ENCODE data around the gene CDH26. TPM values are rescaled to one million over a fixed set of nuclear protein-coding genes. Genes with fewer than 3 reads are reported as not detected.

The CDH26 gene
- total and polyA plus RNA-seq, 2 donors (not counting 3 experiments of a cell fraction or from before 2014, with no cell fraction given): 0.01 TPM; not detected in 1

DNA sequence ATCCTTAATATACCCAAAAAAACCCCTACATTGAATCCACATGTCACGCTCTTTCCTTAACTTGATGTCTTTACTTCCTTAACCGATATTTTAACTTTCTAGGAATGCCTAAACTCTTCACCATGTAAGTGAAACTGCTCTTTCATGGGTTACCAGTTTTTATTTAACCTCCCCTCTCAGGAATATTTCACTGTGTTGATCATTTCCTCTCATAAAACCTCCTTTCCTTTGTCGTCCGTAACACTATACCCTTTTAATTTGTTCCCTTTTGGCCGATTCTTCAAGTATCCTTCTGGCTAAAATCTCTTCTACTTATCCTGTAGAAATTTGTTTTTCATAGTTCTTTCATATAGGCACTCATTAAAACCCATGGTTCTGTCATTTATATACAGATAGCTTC is 49.4 kb upstream of the CDH26 start:
- no TSS peak for BruUV-seq (replicated peaks)
- no peak for TF ChIP-seq JUN (IDR thresholded peaks at IDR 0.05; ENCODE audit: borderline replicate concordance, insufficient read depth, insufficient read length, low read depth)
- TF ChIP-seq, protein P1, sequence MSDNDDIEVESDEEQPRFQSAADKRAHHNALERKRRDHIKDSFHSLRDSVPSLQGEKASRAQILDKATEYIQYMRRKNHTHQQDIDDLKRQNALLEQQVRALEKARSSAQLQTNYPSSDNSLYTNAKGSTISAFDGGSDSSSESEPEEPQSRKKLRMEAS (IDR thresholded peaks at IDR 0.05; ENCODE audit: insufficient read depth, insufficient read length): no peak
- H3K27me3 ChIP-seq (ENCODE audit: control insufficient read depth in 2 of 2, insufficient read depth in 2 of 2, low read length in 2 of 2): peaks cover 0 to 2% of the 10 kb centered on the region in 2 experiments
- H3K4me3 ChIP-seq (replicated peaks in 1 of 3; ENCODE audit: insufficient read depth in 1 of 3, low read depth in 1 of 3, low read length in 3 of 3): no peak overlapping the region
- H4K20me1 ChIP-seq (replicated peaks; ENCODE audit: control insufficient read depth, extremely low read depth, insufficient read depth, low read length): no peaks in the 10 kb centered on the region
- intact Hi-C loops (cut with micrococcal nuclease): no loop called here
- H3K4me1 ChIP-seq (ENCODE audit: control insufficient read depth, extremely low read depth, insufficient read depth, low read length): no peaks in the 10 kb centered on the region
- no peaks in the 10 kb centered on the region for H3K9me1 ChIP-seq (replicated peaks; ENCODE audit: control insufficient read depth, extremely low read depth, insufficient read depth, low read length)
- dilution Hi-C loops (cut with MboI; ENCODE audit: extremely low pct_ligation_motif_present, low sequenced_read_pairs): no loop called here
- no peaks in the 10 kb centered on the region for H3K36me3 ChIP-seq (ENCODE audit: control insufficient read depth in 2 of 2, extremely low read depth in 1 of 2, insufficient read depth in 2 of 2, low read length in 2 of 2)
- CTCF ChIA-PET: no interaction called here
- no peak overlapping the region for H3K9ac ChIP-seq (replicated peaks; ENCODE audit: extremely low read depth, insufficient read depth, low read length)
- no peaks in the 10 kb centered on the region for H3K79me2 ChIP-seq (ENCODE audit: control insufficient read depth, insufficient read depth, low read length)
- no peaks in the 10 kb centered on the region for H3K9me3 ChIP-seq (replicated peaks; ENCODE audit: control insufficient read depth, insufficient read depth, low read length)
- H3K4me2 ChIP-seq (ENCODE audit: insufficient read depth, low read length): no peak overlapping the region
- POLR2A ChIA-PET: no interaction called here
- H3K27ac ChIP-seq (ENCODE audit: insufficient read depth, low read depth, low read length): no peak overlapping the region
- H2AFZ ChIP-seq (ENCODE audit: low read depth, low read length): no peak overlapping the region
- DNase-seq (ENCODE audit: low read depth, low spot score): no peak
- FAIRE-seq: no peak

DNA sequence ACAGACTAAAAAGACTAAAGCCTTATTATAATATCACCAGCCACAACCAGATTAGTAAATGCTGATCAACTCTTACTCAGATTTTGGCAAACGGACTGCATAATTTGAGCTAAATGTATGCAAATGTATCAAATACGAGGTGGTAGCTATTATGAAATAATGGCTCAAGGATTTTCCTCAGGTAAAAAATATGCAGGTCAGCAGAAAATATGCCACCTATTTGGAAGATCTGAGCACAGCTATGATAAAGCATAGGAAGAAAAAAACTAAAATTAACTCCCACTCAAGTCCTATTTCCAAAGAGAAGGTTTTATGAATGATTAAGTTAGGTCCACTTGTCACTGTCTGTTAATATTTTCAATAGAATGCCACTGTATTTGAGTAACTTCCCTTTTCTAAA is 47.2 kb upstream of the CDH26 start:
- BruUV-seq (replicated peaks): no TSS peak
- CTCF ChIA-PET: interaction anchor here (1.1 kb wide), 1 partner anchor 23 kb away, joined by 3 read pairs; the partner anchor contains the start of gene SYCP2

More for the DNA sequence above, 47.2 kb upstream of the CDH26 start:
- POLR2A ChIA-PET: no interaction called here
- H2AFZ ChIP-seq (ENCODE audit: low read depth, low read length): no peak overlapping the region
- no peak for FAIRE-seq
- no peaks in the 10 kb centered on the region for H3K4me1 ChIP-seq (ENCODE audit: control insufficient read depth, extremely low read depth, insufficient read depth, low read length)
- H3K79me2 ChIP-seq (ENCODE audit: control insufficient read depth, insufficient read depth, low read length): no peaks in the 10 kb centered on the region
- intact Hi-C loops (cut with micrococcal nuclease): no loop called here
- no peaks in the 10 kb centered on the region for H4K20me1 ChIP-seq (replicated peaks; ENCODE audit: control insufficient read depth, extremely low read depth, insufficient read depth, low read length)
- TF ChIP-seq MYC (IDR thresholded peaks at IDR 0.05; ENCODE audit: low read depth, low read length) (no peak), JUN (IDR thresholded peaks at IDR 0.05; ENCODE audit: borderline replicate concordance, insufficient read depth, insufficient read length, low read depth) (no peak)
- H3K4me2 ChIP-seq (ENCODE audit: insufficient read depth, low read length): no peak overlapping the region
- H3K27me3 ChIP-seq (ENCODE audit: control insufficient read depth in 2 of 2, insufficient read depth in 2 of 2, low read length in 2 of 2): peaks cover 0 to 2% of the 10 kb centered on the region in 2 experiments
- no peaks in the 10 kb centered on the region for H3K36me3 ChIP-seq (ENCODE audit: control insufficient read depth in 2 of 2, extremely low read depth in 1 of 2, insufficient read depth in 2 of 2, low read length in 2 of 2)
- no peak overlapping the region for H3K27ac ChIP-seq (ENCODE audit: insufficient read depth, low read depth, low read length)
- H3K9me3 ChIP-seq (replicated peaks; ENCODE audit: control insufficient read depth, insufficient read depth, low read length): no peaks in the 10 kb centered on the region
- H3K9ac ChIP-seq (replicated peaks; ENCODE audit: extremely low read depth, insufficient read depth, low read length): no peak overlapping the region
- H3K4me3 ChIP-seq (replicated peaks in 1 of 3; ENCODE audit: insufficient read depth in 1 of 3, low read depth in 1 of 3, low read length in 3 of 3): no peak overlapping the region
- H3K9me1 ChIP-seq (replicated peaks; ENCODE audit: control insufficient read depth, extremely low read depth, insufficient read depth, low read length): no peaks in the 10 kb centered on the region
- DNase-seq (ENCODE audit: low read depth, low spot score): no peak
- dilution Hi-C loops (cut with MboI; ENCODE audit: extremely low pct_ligation_motif_present, low sequenced_read_pairs): no loop called here

Measured in endothelial cell of umbilical vein (primary cell).